Measurements from ENCODE around the gene DPAGT1.

DNA sequence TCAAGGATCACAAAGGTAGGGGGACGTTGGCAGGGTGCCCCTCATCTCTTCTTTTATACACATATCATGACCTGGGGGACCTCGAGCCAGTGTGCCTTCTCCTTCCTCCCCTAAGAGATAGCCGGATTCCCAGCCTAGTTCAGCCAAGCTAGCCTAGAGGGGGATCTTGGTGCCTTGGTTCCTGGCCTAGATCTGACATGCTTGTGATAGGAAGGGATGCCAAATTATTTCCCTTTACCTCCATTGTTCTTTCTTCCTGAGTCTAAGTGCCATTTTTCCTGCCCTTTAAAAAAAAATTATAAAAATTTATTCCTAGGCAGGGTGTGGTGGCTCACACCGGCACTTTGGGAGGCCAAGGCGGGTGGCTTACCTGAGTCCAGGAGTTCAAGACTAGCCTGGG lies 12.7 kb upstream of the DPAGT1 start:
- no peak for TF ChIP-seq FOXP2 (optimal IDR thresholded peaks at IDR 0.05; ENCODE audit: borderline replicate concordance, extremely low read depth, extremely low read length, insufficient read depth)
- TF ChIP-seq SIN3A (IDR thresholded peaks at IDR 0.05; ENCODE audit: borderline replicate concordance, insufficient read depth, low read length) = no peak
- TF ChIP-seq, protein P1, sequence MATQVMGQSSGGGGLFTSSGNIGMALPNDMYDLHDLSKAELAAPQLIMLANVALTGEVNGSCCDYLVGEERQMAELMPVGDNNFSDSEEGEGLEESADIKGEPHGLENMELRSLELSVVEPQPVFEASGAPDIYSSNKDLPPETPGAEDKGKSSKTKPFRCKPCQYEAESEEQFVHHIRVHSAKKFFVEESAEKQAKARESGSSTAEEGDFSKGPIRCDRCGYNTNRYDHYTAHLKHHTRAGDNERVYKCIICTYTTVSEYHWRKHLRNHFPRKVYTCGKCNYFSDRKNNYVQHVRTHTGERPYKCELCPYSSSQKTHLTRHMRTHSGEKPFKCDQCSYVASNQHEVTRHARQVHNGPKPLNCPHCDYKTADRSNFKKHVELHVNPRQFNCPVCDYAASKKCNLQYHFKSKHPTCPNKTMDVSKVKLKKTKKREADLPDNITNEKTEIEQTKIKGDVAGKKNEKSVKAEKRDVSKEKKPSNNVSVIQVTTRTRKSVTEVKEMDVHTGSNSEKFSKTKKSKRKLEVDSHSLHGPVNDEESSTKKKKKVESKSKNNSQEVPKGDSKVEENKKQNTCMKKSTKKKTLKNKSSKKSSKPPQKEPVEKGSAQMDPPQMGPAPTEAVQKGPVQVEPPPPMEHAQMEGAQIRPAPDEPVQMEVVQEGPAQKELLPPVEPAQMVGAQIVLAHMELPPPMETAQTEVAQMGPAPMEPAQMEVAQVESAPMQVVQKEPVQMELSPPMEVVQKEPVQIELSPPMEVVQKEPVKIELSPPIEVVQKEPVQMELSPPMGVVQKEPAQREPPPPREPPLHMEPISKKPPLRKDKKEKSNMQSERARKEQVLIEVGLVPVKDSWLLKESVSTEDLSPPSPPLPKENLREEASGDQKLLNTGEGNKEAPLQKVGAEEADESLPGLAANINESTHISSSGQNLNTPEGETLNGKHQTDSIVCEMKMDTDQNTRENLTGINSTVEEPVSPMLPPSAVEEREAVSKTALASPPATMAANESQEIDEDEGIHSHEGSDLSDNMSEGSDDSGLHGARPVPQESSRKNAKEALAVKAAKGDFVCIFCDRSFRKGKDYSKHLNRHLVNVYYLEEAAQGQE (IDR thresholded peaks at IDR 0.05; ENCODE audit: insufficient read depth in 1 of 2, low read depth in 2 of 2, low read length in 2 of 2) = no peak
- TF ChIP-seq POLR2AphosphoS5 (IDR thresholded peaks at IDR 0.05; ENCODE audit: low read depth, low read length) = no peak
- TF ChIP-seq TAF1 (IDR thresholded peaks at IDR 0.05; ENCODE audit: borderline replicate concordance, insufficient read depth, low read length) = no peak
